MCF 10A (cell line): ENCODE data around the gene MAGOH. TPM values are rescaled to one million over a fixed set of nuclear protein-coding genes. Genes with fewer than 3 reads are reported as not detected.
"Not testable (repeated sequence)": the region's sequence is repeated elsewhere in the genome, so short reads cannot be mapped to it uniquely, and the experiment has no call there.

Experiments used
- BruUV-seq: library from RNA; stranded (reverse); fragments of 400-500 nt; replicated peaks from 2 replicates; lab custom pipeline; 2021; lab: Mats Ljungman, UMichigan
- CTCF ChIA-PET: fragments of 300-600 bp; sonication (Branson Sonifier 250); formaldehyde crosslinking; extraction: SDS; loops from one replicate; lab custom pipeline; 2021; ENCODE audit warnings: antibody characterized with exemption, inconsistent platforms; lab: Yijun Ruan, JAX
- POLR2A ChIA-PET: fragments of 300-600, 350-650 bp; sonication (Branson Sonifier 250); formaldehyde crosslinking; extraction: SDS; loops from one replicate; lab custom pipeline; 2020; ENCODE audit warnings: antibody characterized with exemption, inconsistent platforms; lab: Yijun Ruan, JAX
- DNase-seq: peaks from one replicate; pipeline ENCODE4 v3.0.0-alpha.2; 2018; ENCODE audit not compliant: unreplicated experiment
- H3K27ac Mint-ChIP-seq: one replicate; pipeline ENCODE4 v1.8.0; 2022; ENCODE audit warnings: mild to moderate bottlenecking, low read depth, mixed read lengths; ENCODE audit not compliant: unreplicated experiment
- H3K27me3 Mint-ChIP-seq: one replicate; pipeline ENCODE4 v1.8.0; 2022; ENCODE audit warnings: mixed read lengths; ENCODE audit not compliant: insufficient read depth, unreplicated experiment
- H3K36me3 Mint-ChIP-seq: one replicate; pipeline ENCODE4 v1.8.0; 2022; ENCODE audit warnings: mild to moderate bottlenecking, moderate library complexity, mixed read lengths; ENCODE audit not compliant: insufficient read depth, unreplicated experiment
- H3K4me1 Mint-ChIP-seq: one replicate; pipeline ENCODE4 v1.8.0; 2022; ENCODE audit warnings: mixed read lengths; ENCODE audit not compliant: insufficient read depth, unreplicated experiment
- H3K4me3 Mint-ChIP-seq: one replicate; pipeline ENCODE4 v1.8.0; 2022; ENCODE audit warnings: mild to moderate bottlenecking, moderate library complexity, mixed read lengths; ENCODE audit not compliant: unreplicated experiment
- H3K9me3 Mint-ChIP-seq: one replicate; pipeline ENCODE4 v1.8.0; 2022; ENCODE audit warnings: mixed read lengths; ENCODE audit not compliant: unreplicated experiment
- CTCF ChIP-seq: fragments of 200-600 bp; IDR thresholded peaks from one replicate; pipeline ENCODE4 v1.8.0; 2022; ENCODE audit warnings: antibody characterized with exemption, mild to moderate bottlenecking; ENCODE audit not compliant: unreplicated experiment
- intact Hi-C: fragments of 100-400 bp; cut with micrococcal nuclease; formaldehyde crosslinking; loops from 2 replicates; pipeline ENCODE4 v1.14.1; 2022
- total RNA-seq: library from RNA; stranded (reverse); gene quantifications from 2 replicates; pipeline ENCODE4 v1.2.3, GENCODE V29; 2022

MAGOH gene
- total RNA-seq, 1 experiment from 2014 or later = 68.2 TPM

GRCh38 chr1:53186533-53186932, 51.8 kb downstream of the MAGOH start:
- DNase-seq = no peak
- Mint-ChIP-seq H3K36me3 (no peaks in the 10 kb centered on the region), H3K9me3 (no peaks in the 10 kb centered on the region), H3K4me3 (no peak overlapping the region), H3K4me1 (peaks cover 7% of the 10 kb centered on the region), H3K27me3 (no peaks in the 10 kb centered on the region), H3K27ac (no peak overlapping the region)
- BruUV-seq = no TSS peak
- ChIA-PET CTCF (interaction anchor here (0.6 to 1.9 kb wide), 27 partner anchors 8 to 689 kb away, joined by 3 to 13 read pairs (median 4); partner anchors contain the start of genes CPT2, ECHDC2 and SLC1A7), POLR2A (interaction anchor here (0.7 to 4.9 kb wide), 4 partner anchors 9 to 52 kb away, joined by 3 to 21 read pairs (median 4); partner anchors contain the start of genes CPT2 and MAGOH)
- intact Hi-C loops = loop anchor here (5.0 kb wide), 1 partner anchor 259 kb away; the partner anchor contains the start of gene SCP2
- no peak for TF ChIP-seq CTCF

GRCh38 chr1:53185955-53186297, 52.4 kb downstream of the MAGOH start:
- not testable (repeated sequence) for H3K4me3 Mint-ChIP-seq, DNase-seq, H3K27ac Mint-ChIP-seq, H3K9me3 Mint-ChIP-seq, H3K36me3 Mint-ChIP-seq, H3K27me3 Mint-ChIP-seq, H3K4me1 Mint-ChIP-seq, BruUV-seq
- intact Hi-C loops = loop anchor here (1.0 to 5.0 kb wide), 2 partner anchors 259 to 485 kb away; partner anchors contain the start of gene SCP2
- CTCF ChIA-PET = interaction anchor here (0.6 to 1.9 kb wide), 28 partner anchors 8 to 688 kb away, joined by 3 to 13 read pairs (median 4); partner anchors contain the start of genes CPT2 and SLC1A7
- POLR2A ChIA-PET = interaction anchor here (0.7 to 4.9 kb wide), 4 partner anchors 10 to 52 kb away, joined by 3 to 21 read pairs (median 4); partner anchors contain the start of genes CPT2 and MAGOH

GRCh38 chr1:53183095-53183990, 55.0 kb downstream of the MAGOH start:
- intact Hi-C loops = no loop called here
- peaks cover 7% of the 10 kb centered on the region for H3K4me1 Mint-ChIP-seq
- ChIA-PET POLR2A (interaction anchor here (4.9 kb wide), 1 partner anchor 13 kb away, joined by 21 read pairs; the partner anchor contains the start of gene CPT2), CTCF (interaction anchor here (0.6 to 2.6 kb wide), 16 partner anchors 9 to 376 kb away, joined by 3 to 17 read pairs (median 4); partner anchors contain the start of gene ECHDC2)
- H3K27ac Mint-ChIP-seq = no peak overlapping the region
- no peak for TF ChIP-seq CTCF
- BruUV-seq = no TSS peak
- no peaks in the 10 kb centered on the region for H3K9me3 Mint-ChIP-seq
- H3K36me3 Mint-ChIP-seq = no peaks in the 10 kb centered on the region
- H3K4me3 Mint-ChIP-seq = no peak overlapping the region
- no peak for DNase-seq
- no peaks in the 10 kb centered on the region for H3K27me3 Mint-ChIP-seq

GRCh38 chr1:53182716-53183094, 55.6 kb downstream of the MAGOH start:
- Mint-ChIP-seq H3K4me3 (no peak overlapping the region), H3K4me1 (peaks cover 5% of the 10 kb centered on the region), H3K27me3 (no peaks in the 10 kb centered on the region), H3K9me3 (no peaks in the 10 kb centered on the region), H3K36me3 (no peaks in the 10 kb centered on the region), H3K27ac (no peak overlapping the region)
- DNase-seq = no peak
- POLR2A ChIA-PET = interaction anchor here (0.6 to 4.9 kb wide), 3 partner anchors 13 to 328 kb away, joined by 3 to 21 read pairs (median 4); partner anchors contain the start of gene CPT2
- CTCF ChIA-PET = interaction anchor here (0.6 to 2.6 kb wide), 22 partner anchors 8 to 471 kb away, joined by 3 to 17 read pairs (median 4); partner anchors contain the start of gene ECHDC2
- no peak for TF ChIP-seq CTCF
- intact Hi-C loops = loop anchor here (1.0 kb wide), 1 partner anchor 277 kb away; no protein-coding TSS in a partner anchor
- no TSS peak for BruUV-seq
